B cell (primary cell): Measurements from ENCODE around the gene NAPSA.
"Not testable (repeated sequence)": the region's sequence is repeated elsewhere in the genome, so short reads cannot be mapped to it uniquely, and the experiment has no call there.

ENCODE experiments used
- EZH2 ChIP-seq: IDR thresholded peaks from 2 replicates; pipeline ENCODE4 v1.6.1; 2012; ENCODE audit warnings: borderline replicate concordance, low read depth, mild to moderate bottlenecking, moderate library complexity, low read length; ENCODE audit not compliant: insufficient read depth, poor library complexity, severe bottlenecking
- TF ChIP-seq, protein P1 (sequence below): fragments of 200-600 bp; IDR thresholded peaks from one replicate; pipeline ENCODE4 v1.8.0; 2022; ENCODE audit warnings: antibody characterized with exemption, mild to moderate bottlenecking

GRCh38 chr19:50329926-50330294, 35.5 kb downstream of the NAPSA start:
- TF ChIP-seq, protein P1, sequence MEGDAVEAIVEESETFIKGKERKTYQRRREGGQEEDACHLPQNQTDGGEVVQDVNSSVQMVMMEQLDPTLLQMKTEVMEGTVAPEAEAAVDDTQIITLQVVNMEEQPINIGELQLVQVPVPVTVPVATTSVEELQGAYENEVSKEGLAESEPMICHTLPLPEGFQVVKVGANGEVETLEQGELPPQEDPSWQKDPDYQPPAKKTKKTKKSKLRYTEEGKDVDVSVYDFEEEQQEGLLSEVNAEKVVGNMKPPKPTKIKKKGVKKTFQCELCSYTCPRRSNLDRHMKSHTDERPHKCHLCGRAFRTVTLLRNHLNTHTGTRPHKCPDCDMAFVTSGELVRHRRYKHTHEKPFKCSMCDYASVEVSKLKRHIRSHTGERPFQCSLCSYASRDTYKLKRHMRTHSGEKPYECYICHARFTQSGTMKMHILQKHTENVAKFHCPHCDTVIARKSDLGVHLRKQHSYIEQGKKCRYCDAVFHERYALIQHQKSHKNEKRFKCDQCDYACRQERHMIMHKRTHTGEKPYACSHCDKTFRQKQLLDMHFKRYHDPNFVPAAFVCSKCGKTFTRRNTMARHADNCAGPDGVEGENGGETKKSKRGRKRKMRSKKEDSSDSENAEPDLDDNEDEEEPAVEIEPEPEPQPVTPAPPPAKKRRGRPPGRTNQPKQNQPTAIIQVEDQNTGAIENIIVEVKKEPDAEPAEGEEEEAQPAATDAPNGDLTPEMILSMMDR = not testable (repeated sequence)
- not testable (repeated sequence) for TF ChIP-seq EZH2
